GM19452 (cell line): ENCODE data around the gene FNDC1.
"Not testable (repeated sequence)": the region's sequence is repeated elsewhere in the genome, so short reads cannot be mapped to it uniquely, and the experiment has no call there.

Experiments
- ATAC-seq: cut with Tn5 transposase; IDR thresholded peaks from one replicate; pipeline ENCODE4 v1.9.1; 2021; ENCODE audit not compliant: unreplicated experiment

FNDC1 gene

GRCh38 chr6:159169193-159169555, at the start of gene FNDC1:
Gene FNDC1, plus strand, starts transcription at chr6:159169400. Its CDS starts 197 bp downstream, at chr6:159169597.
- peak; percentile 70 for ATAC-seq

GRCh38 chr6:159119791-159120190, 49.4 kb upstream of the FNDC1 start:
- ATAC-seq: no peak

GRCh38 chr6:159121486-159121885, 47.7 kb upstream of the FNDC1 start:
- no peak for ATAC-seq

GRCh38 chr6:159122453-159122852, 46.7 kb upstream of the FNDC1 start:
- no peak for ATAC-seq

GRCh38 chr6:159123831-159124230, 45.4 kb upstream of the FNDC1 start:
- not testable (repeated sequence) for ATAC-seq

- no peak for ATAC-seq
These were observed 44.1 kb upstream of the FNDC1 start for GRCh38 chr6:159125014-159125609.

- no peak for ATAC-seq
These were observed 43.2 kb upstream of the FNDC1 start for GRCh38 chr6:159125951-159126352.

- no peak for ATAC-seq
These were observed 42.6 kb upstream of the FNDC1 start for GRCh38 chr6:159126590-159126989.

- no peak for ATAC-seq
These were observed 41.5 kb upstream of the FNDC1 start for GRCh38 chr6:159127701-159128100.

GRCh38 chr6:159128978-159129377, 40.2 kb upstream of the FNDC1 start:
- ATAC-seq: no peak

- no peak for ATAC-seq
These were observed 38.4 kb upstream of the FNDC1 start for GRCh38 chr6:159130846-159131245.

- ATAC-seq: no peak
These were observed 37.5 kb upstream of the FNDC1 start for GRCh38 chr6:159131709-159132108.

- no peak for ATAC-seq
These were observed 36.5 kb upstream of the FNDC1 start for GRCh38 chr6:159132664-159133063.

- peak; percentile 65 for ATAC-seq
These were observed 34.4 kb upstream of the FNDC1 start for GRCh38 chr6:159134701-159135364.

- no peak for ATAC-seq
These were observed 31.5 kb upstream of the FNDC1 start for GRCh38 chr6:159137676-159138075.

- ATAC-seq: no peak
These were observed 26.7 kb upstream of the FNDC1 start for GRCh38 chr6:159142531-159142930.

GRCh38 chr6:159148641-159149040, 20.6 kb upstream of the FNDC1 start:
- no peak for ATAC-seq

- no peak for ATAC-seq
These were observed 19.6 kb upstream of the FNDC1 start for GRCh38 chr6:159149641-159150040.

- ATAC-seq: peak; percentile 56
These were observed 17.8 kb upstream of the FNDC1 start for GRCh38 chr6:159151266-159151855.

GRCh38 chr6:159152041-159152440, 17.2 kb upstream of the FNDC1 start:
- ATAC-seq: no peak

- no peak for ATAC-seq
These were observed 16.4 kb upstream of the FNDC1 start for GRCh38 chr6:159152782-159153181.

- ATAC-seq: no peak
These were observed 13.5 kb upstream of the FNDC1 start for GRCh38 chr6:159155679-159156078.

- no peak for ATAC-seq
These were observed 13.1 kb upstream of the FNDC1 start for GRCh38 chr6:159156089-159156488.
